Thymus (tissue), 11 donors: Measurements from ENCODE around the gene ISG20L2. TPM values are rescaled to one million over a fixed set of nuclear protein-coding genes. Genes with fewer than 3 reads are reported as not detected.

Experiments
- DNase-seq, 9 donors: peaks; one replicate each; pipeline ENCODE4 v3.0.0-alpha.2; 2013; ENCODE audit warnings: low spot score in 9 of 9, low read depth in 6 of 9, missing footprints in 1 of 9
- H3K27ac ChIP-seq, 2 donors: one replicate each; pipeline ENCODE4 v1.5.1; 2013; ENCODE audit warnings: control low read depth in 1 of 2, low read depth in 1 of 2, low read length in 1 of 2, mild to moderate bottlenecking in 1 of 2, moderate library complexity in 1 of 2
- H3K27me3 ChIP-seq, 2 donors: one replicate each; pipeline ENCODE4 v1.5.1; 2013; ENCODE audit warnings: low read length in 1 of 2; ENCODE audit not compliant: control insufficient read depth in 2 of 2, insufficient read depth in 1 of 2
- H3K36me3 ChIP-seq, 2 donors: one replicate each; pipeline ENCODE4 v1.5.1; 2013; ENCODE audit warnings: low read length in 1 of 2, mild to moderate bottlenecking in 1 of 2, moderate library complexity in 1 of 2; ENCODE audit not compliant: control insufficient read depth in 2 of 2, insufficient read depth in 2 of 2
- H3K4me1 ChIP-seq, 2 donors: one replicate each; pipeline ENCODE4 v1.5.1; 2013; ENCODE audit warnings: low read length in 2 of 2; ENCODE audit not compliant: control insufficient read depth in 2 of 2, insufficient read depth in 2 of 2
- H3K4me3 ChIP-seq, 2 donors: one replicate each; pipeline ENCODE4 v1.5.1; 2013; ENCODE audit warnings: low read length in 2 of 2, control low read depth in 1 of 2, mild to moderate bottlenecking in 1 of 2
- H3K9me3 ChIP-seq, 2 donors: one replicate each; pipeline ENCODE4 v1.5.1; 2013; ENCODE audit warnings: low read length in 1 of 2, mild to moderate bottlenecking in 1 of 2; ENCODE audit not compliant: control insufficient read depth in 2 of 2, insufficient read depth in 1 of 2
- WGBS: extraction: QIAGEN DNeasy Blood & Tissue Kit; methylation state at CpG from one replicate; pipeline ENCODE4 v1.1.7; 2013; 5-methylcytosine and 5-hydroxymethylcytosine counted together
- polyA plus RNA-seq: library from polyadenylated mRNA; stranded (reverse); fragments of 200-250 nt; gene quantifications from one replicate; pipeline ENCODE4 v1.2.3, GENCODE V29; 2013
- total RNA-seq: library from RNA; stranded (reverse); fragments of 120-200 nt; gene quantifications from one replicate; pipeline ENCODE4 v1.2.4, GENCODE V29; 2013
- donor health status: healthy.

ISG20L2 gene
- total and polyA plus RNA-seq, 2 donors, result 12.0 to 14.1 TPM

DNA sequence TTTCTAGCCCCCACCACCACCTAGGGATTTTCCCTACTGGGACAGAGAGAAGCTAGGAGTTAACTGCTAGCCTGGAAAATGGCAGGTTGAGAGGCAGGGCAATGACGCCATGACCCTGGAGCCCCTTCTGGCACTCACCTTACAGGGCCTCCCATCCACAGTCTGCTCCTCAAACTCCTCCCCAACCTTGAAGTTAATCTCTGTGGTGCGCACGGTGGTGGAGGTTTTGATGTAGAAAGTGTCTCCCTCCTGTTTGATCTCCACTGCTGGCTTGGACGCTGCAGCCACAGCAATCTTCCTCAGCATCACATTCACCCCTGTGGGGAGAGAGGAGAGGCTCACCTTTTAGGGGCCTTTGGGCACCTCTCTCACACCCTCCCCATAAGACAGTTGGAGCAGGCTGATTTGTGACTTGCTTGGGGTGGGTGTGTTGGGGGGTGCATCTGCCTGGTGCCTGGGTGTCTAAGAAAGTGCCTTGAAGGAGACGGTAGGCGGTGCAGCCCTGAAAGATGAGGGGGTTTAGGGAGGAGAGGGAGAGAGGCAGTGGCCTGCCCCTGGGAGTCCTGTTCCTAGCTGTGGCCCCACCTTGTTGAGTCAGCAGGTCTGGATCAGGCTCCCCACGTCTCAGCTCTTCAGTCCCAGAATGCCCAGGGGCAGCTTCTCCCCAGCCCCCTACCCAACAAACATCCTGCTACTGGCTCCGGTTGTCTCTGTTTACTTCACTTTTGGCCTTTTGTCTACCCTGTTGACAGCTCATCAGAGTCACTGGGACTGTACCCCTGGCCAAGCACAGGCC lies 27.6 kb downstream of the ISG20L2 start:
- peaks cover 7 to 28% of the 10 kb centered on the region in 2 donors for H3K4me1 ChIP-seq
- H3K9me3 ChIP-seq, result no peaks in the 10 kb centered on the region
- H3K4me3 ChIP-seq, result no peak overlapping the region
- peaks cover 20 to 70% of the 10 kb centered on the region in 2 donors for H3K27me3 ChIP-seq
- H3K36me3 ChIP-seq, result no peaks in the 10 kb centered on the region
- DNase-seq, result peak in 2 of 9 donors; percentile 35 to 57
- H3K27ac ChIP-seq, result no peak overlapping the region
- WGBS, result 69% methylated on average over 8 of the region's 8 CpGs

DNA sequence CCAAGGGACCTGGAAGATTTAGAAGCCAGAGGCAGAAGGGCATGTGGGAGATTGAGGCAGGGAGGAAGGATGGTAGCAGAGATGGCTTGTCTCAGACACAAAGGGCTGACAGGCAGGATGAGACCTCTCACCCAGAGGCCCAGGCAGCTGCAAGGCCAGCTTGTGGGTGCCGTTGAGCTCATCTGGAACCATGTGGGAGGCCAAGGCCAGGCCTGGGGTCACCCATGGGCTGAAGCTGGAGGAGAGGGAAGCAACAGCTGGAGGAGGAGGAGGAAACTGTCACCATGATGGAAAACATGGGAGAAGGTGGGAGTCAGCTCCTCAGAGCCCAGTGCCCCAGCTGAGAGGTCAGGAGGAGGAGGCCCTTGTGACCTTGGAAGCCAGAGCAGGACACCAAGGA lies 29.6 kb downstream of the ISG20L2 start:
- Histone ChIP-seq H3K36me3 (no peaks in the 10 kb centered on the region), H3K27ac (no peak overlapping the region), H3K27me3 (peaks cover 8 to 60% of the 10 kb centered on the region in 2 donors), H3K9me3 (no peaks in the 10 kb centered on the region), H3K4me1 (peaks cover 0 to 19% of the 10 kb centered on the region in 2 donors), H3K4me3 (no peak overlapping the region)
- no peak for DNase-seq
- 80% methylated on average over 1 of the region's 1 CpG for WGBS

GRCh38 chr1:156697481-156697880 lies 31.1 kb downstream of the ISG20L2 start:
- Histone ChIP-seq H3K36me3 (no peaks in the 10 kb centered on the region), H3K9me3 (no peaks in the 10 kb centered on the region), H3K4me1 (peaks cover 4 to 34% of the 10 kb centered on the region in 2 donors), H3K4me3 (no peak overlapping the region), H3K27ac (no peak overlapping the region), H3K27me3 (peaks cover 6 to 60% of the 10 kb centered on the region in 2 donors)
- WGBS, result 91% methylated on average over 8 of the region's 8 CpGs
- DNase-seq, result no peak

DNA sequence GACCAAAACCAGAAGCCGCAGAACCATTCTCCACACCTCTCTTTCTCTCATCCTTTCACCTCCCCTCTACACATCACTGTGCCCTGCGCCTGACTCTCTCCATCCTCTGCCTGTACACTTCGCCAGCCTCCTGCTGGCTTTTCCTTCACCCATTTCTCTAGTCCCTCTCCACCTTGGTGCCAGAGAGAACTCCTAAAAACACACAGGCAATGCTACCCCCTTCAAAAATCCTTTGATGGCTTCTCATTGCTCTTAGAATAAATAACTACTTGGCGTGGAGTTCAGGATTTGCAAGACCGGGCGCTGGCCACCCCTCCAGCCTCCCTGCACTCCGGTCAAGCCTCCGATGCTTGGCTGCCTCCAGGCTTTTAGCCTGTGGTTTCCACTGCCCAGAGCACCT lies 31.8 kb downstream of the ISG20L2 start:
- no peak overlapping the region for H3K27ac ChIP-seq
- H3K4me3 ChIP-seq, result no peak overlapping the region
- H3K9me3 ChIP-seq, result no peaks in the 10 kb centered on the region
- 96% methylated on average over 8 of the region's 8 CpGs for WGBS
- no peak for DNase-seq
- H3K4me1 ChIP-seq, result peaks cover 4 to 41% of the 10 kb centered on the region in 2 donors
- no peaks in the 10 kb centered on the region for H3K36me3 ChIP-seq
- H3K27me3 ChIP-seq, result peaks cover 9 to 64% of the 10 kb centered on the region in 2 donors

DNA sequence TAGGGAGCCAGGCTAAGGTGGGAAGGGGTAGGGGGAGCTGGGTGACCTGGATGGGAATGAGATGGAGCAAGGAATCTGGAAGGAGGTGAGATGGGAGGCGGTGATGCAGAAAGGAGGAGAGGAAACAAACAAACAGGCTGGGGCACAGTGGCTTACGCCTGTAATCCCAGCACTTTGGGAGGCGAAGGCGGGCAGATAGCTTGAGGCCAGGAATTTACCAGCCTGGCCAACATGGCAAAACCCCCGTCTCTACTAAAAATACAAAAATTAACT lies 33.9 kb downstream of the ISG20L2 start:
- 97% methylated on average over 5 of the region's 5 CpGs for WGBS
- Histone ChIP-seq H3K36me3 (no peaks in the 10 kb centered on the region), H3K27me3 (peaks cover 21 to 73% of the 10 kb centered on the region in 2 donors), H3K4me3 (no peak overlapping the region), H3K9me3 (no peaks in the 10 kb centered on the region), H3K4me1 (peaks cover 5 to 35% of the 10 kb centered on the region in 2 donors), H3K27ac (no peak overlapping the region)
- no peak for DNase-seq

DNA sequence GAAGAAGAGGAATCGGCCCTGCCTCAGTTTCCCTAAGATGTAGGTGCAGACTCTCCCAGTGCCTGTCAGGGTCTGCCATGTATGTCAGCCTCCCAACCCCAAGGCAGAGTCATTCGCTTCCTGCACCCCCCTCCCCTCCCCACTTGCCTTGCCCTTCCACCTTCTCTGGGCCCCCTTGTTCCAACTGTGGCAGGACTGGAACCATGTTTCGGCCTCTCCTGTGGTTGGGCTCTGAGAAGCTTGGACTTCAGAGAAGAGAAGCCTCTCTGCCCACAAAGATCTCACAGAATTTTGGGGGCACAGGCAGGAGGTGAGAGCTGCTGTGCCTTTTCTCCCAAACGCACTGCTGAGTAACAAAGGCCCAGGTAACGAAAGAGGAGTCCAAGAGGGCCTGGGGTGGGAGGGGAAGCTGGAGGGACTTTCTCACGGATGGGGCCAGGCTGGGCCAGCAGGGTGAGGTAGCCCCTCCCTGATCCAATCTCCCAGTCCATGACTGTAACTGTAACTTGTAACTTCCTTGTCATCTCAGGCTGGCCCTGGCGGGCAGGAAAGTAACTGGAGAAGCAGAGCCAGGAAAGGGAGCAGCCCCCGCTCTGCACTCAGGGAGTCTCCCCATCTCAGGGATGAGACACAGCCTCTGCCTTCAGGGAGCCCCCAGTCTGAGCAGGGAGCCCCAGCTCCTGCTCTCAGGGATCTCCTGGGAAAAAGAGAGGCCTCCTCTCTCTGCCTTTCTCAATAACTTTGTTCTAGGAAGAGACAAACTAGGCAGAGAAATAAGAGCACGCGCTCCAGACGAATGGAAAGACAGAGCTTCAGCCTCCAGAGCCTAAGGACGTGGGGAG lies 34.5 kb downstream of the ISG20L2 start:
- Histone ChIP-seq H3K27me3 (peaks cover 21 to 75% of the 10 kb centered on the region in 2 donors), H3K4me1 (peaks cover 8 to 41% of the 10 kb centered on the region in 2 donors), H3K27ac (peak overlapping the region in 1 of 2 donors; percentile 78), H3K36me3 (no peaks in the 10 kb centered on the region), H3K4me3 (no peak overlapping the region), H3K9me3 (no peaks in the 10 kb centered on the region)
- no peak for DNase-seq
- 92% methylated on average over 12 of the region's 12 CpGs for WGBS

DNA sequence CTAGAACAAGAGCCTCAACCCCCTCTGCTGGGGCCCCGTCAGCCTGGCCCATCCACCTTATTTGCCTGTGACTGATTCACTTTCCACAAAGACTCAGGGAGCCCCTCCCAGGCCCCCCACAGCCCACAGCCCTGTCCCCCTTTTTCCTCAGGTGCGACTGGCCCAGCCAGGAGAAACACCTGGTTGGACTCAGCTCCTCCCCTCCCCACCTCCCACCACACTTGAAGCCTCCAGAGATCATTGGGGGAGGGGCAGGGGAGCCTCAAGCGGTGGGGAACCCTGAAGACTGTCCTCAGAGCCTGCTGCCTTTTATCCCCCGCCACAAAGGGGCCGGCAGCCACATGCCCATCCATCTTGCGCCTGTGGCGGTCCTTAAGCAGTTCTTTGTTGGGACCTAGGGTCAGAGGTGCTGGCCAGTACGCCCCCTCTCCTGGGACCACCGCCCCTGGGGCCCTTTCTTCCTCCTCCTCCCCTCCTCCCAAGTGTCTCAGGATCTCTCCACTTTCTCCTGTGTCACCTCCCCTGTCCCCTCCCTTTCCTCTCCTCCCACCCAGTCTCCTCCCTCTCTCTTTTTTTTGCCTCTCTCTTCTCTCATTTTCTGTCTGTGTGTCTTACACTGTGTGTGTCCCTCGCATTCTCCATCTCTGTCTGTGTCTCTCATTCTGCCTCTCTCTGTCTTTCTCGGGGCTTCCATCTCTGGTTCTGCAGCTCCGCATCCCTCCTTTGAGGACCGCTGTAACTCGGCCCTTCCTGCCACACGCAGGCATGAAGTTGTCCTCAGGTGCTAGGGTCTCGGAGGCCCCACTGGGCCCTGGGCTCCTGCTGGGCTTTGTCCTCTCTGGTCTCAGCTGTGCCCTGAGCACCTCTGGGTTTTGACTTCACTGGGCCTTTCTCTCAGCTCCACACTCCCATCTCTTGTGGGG lies 35.4 kb downstream of the ISG20L2 start:
- Histone ChIP-seq H3K4me3 (no peak overlapping the region), H3K36me3 (no peaks in the 10 kb centered on the region), H3K27me3 (peaks cover 21 to 79% of the 10 kb centered on the region in 2 donors), H3K9me3 (no peaks in the 10 kb centered on the region), H3K4me1 (peaks cover 8 to 44% of the 10 kb centered on the region in 2 donors), H3K27ac (peak overlapping the region in 1 of 2 donors; percentile 78)
- WGBS, result 40% methylated on average over 16 of the region's 16 CpGs
- peak in 1 of 9 donors; percentile 64 for DNase-seq

DNA sequence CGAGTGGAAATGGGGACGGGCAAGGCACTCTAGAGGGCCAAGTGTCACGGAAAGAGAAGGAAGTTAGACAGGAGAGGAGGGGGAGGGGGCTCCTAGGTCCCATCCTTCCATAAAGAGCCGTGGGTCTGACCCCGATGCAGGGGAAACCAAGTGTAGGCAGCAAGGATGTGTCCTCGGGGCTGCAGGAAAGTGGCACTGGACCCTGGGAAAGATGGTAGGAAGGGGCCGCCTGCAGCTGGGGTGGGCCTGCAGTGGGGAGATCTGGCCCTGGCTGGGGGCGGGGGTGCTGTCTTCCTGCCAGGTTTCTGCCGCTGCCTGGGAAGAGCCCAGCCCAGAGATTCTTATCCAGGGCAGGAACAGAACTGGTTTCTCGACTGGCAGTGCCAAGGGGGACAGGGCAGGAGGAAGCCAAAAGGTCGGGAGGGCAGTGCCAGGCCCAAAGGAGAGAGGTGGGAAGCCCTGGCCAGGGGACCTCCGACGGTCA lies 36.1 kb downstream of the ISG20L2 start:
- peaks cover 8 to 44% of the 10 kb centered on the region in 2 donors for H3K4me1 ChIP-seq
- H3K4me3 ChIP-seq, result no peak overlapping the region
- DNase-seq, result no peak
- H3K27ac ChIP-seq, result peak overlapping the region; percentile 21 to 60
- WGBS, result 5% methylated on average over 13 of the region's 13 CpGs
- no peaks in the 10 kb centered on the region for H3K36me3 ChIP-seq
- peaks cover 21 to 77% of the 10 kb centered on the region in 2 donors for H3K27me3 ChIP-seq
- H3K9me3 ChIP-seq, result no peaks in the 10 kb centered on the region
